ENCODE data around the gene DGKI. TPM values are rescaled to one million over a fixed set of nuclear protein-coding genes. Genes with fewer than 3 reads are reported as not detected.

DGKI gene
- total and polyA plus RNA-seq, 10 donors: 0.03 to 1.0 (median 0.45) TPM

DNA sequence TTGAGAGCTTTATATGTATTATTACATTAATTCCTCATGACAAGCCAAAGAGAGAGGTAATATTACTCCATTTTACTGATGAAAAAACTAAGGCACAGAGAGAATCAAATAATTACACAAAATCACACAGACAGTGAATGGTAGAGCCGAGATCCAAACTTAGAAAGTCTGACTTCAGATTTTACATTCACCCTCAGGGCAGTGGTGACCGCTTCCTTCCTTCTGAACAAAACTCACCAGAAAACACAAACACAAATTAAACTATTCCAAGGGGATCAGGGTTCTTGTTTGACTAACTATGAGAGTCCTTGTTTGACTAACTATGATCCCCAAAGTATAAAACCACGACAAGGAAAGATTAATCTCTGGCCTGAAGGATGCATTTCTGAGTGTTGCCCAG is 435.3 kb downstream of the DGKI start:
- Histone ChIP-seq H3K36me3 (no peaks in the 10 kb centered on the region), H3K27me3 (replicated peaks in 1 of 7) (no peaks in the 10 kb centered on the region), H3K9me3 (peaks cover 0 to 5% (median 0%) of the 10 kb centered on the region in 8 donors), H3K27ac (no peak overlapping the region), H3K4me3 (no peak overlapping the region), H3K4me1 (no peaks in the 10 kb centered on the region)
- no peak for TF ChIP-seq POLR2A (IDR thresholded peaks at IDR 0.05)
- TF ChIP-seq, protein P1, sequence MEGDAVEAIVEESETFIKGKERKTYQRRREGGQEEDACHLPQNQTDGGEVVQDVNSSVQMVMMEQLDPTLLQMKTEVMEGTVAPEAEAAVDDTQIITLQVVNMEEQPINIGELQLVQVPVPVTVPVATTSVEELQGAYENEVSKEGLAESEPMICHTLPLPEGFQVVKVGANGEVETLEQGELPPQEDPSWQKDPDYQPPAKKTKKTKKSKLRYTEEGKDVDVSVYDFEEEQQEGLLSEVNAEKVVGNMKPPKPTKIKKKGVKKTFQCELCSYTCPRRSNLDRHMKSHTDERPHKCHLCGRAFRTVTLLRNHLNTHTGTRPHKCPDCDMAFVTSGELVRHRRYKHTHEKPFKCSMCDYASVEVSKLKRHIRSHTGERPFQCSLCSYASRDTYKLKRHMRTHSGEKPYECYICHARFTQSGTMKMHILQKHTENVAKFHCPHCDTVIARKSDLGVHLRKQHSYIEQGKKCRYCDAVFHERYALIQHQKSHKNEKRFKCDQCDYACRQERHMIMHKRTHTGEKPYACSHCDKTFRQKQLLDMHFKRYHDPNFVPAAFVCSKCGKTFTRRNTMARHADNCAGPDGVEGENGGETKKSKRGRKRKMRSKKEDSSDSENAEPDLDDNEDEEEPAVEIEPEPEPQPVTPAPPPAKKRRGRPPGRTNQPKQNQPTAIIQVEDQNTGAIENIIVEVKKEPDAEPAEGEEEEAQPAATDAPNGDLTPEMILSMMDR (IDR thresholded peaks at IDR 0.05 in 8 of 11, conservative IDR thresholded peaks at IDR 0.05 in 3 of 11): no peak
- no peak for TF ChIP-seq POLR2AphosphoS5 (IDR thresholded peaks at IDR 0.05)
- WGBS, 5 donors: 65 to 82% (median 70%) methylated on average over 3 of the region's 3 CpGs
- intact Hi-C loops (cut with DNase I; ENCODE audit: low total_unique reads): no loop called here
- DNase-seq: no peak

DNA sequence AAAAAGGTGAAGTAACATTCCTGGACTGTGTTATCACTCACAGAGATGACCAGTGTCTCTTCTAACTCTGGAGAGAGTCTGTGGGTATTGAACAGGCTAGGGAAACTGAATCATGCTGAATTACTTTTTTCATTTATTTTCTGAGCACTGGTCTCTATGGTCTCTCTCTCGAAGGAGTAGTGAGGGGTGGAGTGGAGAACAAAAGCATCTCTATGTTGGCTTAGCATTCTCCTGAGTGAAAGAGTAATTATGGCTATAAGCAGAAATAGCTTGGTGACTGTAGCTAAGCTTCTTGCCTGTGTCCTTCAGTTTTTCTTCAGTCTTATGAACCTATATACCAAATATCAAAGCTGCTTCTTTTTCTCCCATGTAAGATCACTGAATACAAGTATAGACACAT is 438.6 kb downstream of the DGKI start:
- WGBS, 5 donors: 61 to 75% (median 69%) methylated on average over 1 of the region's 1 CpG
- no peak overlapping the region for H3K27ac ChIP-seq
- H3K4me3 ChIP-seq: no peak overlapping the region
- no peaks in the 10 kb centered on the region for H3K36me3 ChIP-seq
- TF ChIP-seq, protein P1 (IDR thresholded peaks at IDR 0.05 in 8 of 11, conservative IDR thresholded peaks at IDR 0.05 in 3 of 11): no peak
- TF ChIP-seq POLR2A (IDR thresholded peaks at IDR 0.05): no peak
- no peak for TF ChIP-seq POLR2AphosphoS5 (IDR thresholded peaks at IDR 0.05)
- peaks cover 0 to under 1% (median 0%) of the 10 kb centered on the region in 8 donors for H3K9me3 ChIP-seq
- no peak for DNase-seq
- intact Hi-C loops (cut with DNase I; ENCODE audit: low total_unique reads): no loop called here
- H3K27me3 ChIP-seq (replicated peaks in 1 of 7): no peaks in the 10 kb centered on the region
- no peaks in the 10 kb centered on the region for H3K4me1 ChIP-seq

DNA sequence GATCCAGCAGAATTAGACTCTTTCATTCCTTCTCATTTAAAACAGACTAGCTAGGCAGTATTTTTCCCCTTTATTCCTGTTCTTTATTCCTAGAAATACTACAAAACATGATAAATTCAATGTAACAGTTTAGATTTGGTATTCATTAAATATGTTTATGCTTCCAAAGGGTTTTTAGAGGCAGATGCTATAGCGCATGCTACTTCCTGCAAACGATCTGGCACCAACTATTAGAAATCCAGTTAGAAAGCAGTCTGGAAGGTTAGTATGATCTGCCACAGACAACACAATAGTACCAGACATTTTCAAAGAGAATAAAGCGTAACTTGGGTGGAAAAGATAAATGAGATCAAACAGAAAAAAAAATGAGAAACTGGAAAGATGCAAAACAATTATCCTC is 439.7 kb downstream of the DGKI start:
- intact Hi-C loops (cut with DNase I; ENCODE audit: low total_unique reads): no loop called here

DNA sequence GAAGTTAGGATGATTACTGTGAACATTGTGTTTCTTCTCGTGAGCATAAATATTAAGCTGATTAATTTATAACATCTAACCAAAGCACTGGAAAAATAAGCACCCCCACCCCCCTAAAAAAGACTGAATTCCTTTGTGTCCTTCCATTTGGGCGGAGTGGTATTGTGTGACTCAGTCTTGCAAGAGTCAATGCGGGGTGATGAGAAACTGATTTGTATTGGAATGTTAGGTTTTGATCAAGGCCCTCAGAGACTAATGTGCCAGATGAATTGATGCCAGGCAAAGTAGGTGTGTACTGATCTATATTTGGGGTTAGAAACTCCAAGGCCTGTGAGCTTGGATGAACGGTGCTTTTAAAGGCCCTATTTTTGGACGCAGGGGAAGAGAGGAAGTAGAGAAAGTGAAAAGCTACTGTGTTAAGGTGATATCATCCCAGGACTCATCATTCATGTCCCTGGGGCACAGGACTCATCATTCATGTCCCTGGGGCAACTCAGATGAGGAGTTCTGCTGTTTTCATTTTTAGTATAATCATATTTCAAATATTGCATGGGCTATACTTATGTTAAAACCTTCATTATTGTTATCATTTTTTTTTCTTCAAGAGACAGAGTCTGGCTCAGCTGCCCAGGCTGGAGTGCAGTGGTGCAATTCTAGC is 442.0 kb downstream of the DGKI start:
- Histone ChIP-seq H3K27ac (no peak overlapping the region), H3K9me3 (no peaks in the 10 kb centered on the region), H3K4me3 (no peak overlapping the region), H3K4me1 (no peaks in the 10 kb centered on the region), H3K36me3 (no peaks in the 10 kb centered on the region), H3K27me3 (replicated peaks in 1 of 7) (no peaks in the 10 kb centered on the region)
- 58 to 76% (median 65%) methylated on average over 5 of the region's 5 CpGs for WGBS, 5 donors
- DNase-seq: no peak
- intact Hi-C loops (cut with DNase I; ENCODE audit: low total_unique reads): no loop called here
- TF ChIP-seq, protein P1 (IDR thresholded peaks at IDR 0.05 in 8 of 11, conservative IDR thresholded peaks at IDR 0.05 in 3 of 11): no peak
- TF ChIP-seq POLR2AphosphoS5 (IDR thresholded peaks at IDR 0.05) (no peak), POLR2A (IDR thresholded peaks at IDR 0.05) (no peak)

More for the DNA sequence above, 439.7 kb downstream of the DGKI start:
- H3K27me3 ChIP-seq (replicated peaks in 1 of 7): no peaks in the 10 kb centered on the region
- TF ChIP-seq POLR2AphosphoS5 (IDR thresholded peaks at IDR 0.05) (no peak), POLR2A (IDR thresholded peaks at IDR 0.05) (no peak)
- 79 to 89% (median 84%) methylated on average over 3 of the region's 3 CpGs for WGBS, 5 donors
- no peak for DNase-seq
- H3K27ac ChIP-seq: no peak overlapping the region
- H3K4me1 ChIP-seq: no peaks in the 10 kb centered on the region
- no peaks in the 10 kb centered on the region for H3K9me3 ChIP-seq
- H3K36me3 ChIP-seq: no peaks in the 10 kb centered on the region
- H3K4me3 ChIP-seq: no peak overlapping the region

All from spleen (tissue), 11 donors.